NOMO-1 treated with DMSO at 0.1 percent for 48 hours (cell line): Measurements from ENCODE around the gene XK.
"Not testable (repeated sequence)": the region's sequence is repeated elsewhere in the genome, so short reads cannot be mapped to it uniquely, and the experiment has no call there.

Experiments
- DNase-seq: peaks from one replicate; lab custom pipeline; 2025; ENCODE audit not compliant: unreplicated experiment; lab: John Stamatoyannopoulos, UW

XK gene, protein sequence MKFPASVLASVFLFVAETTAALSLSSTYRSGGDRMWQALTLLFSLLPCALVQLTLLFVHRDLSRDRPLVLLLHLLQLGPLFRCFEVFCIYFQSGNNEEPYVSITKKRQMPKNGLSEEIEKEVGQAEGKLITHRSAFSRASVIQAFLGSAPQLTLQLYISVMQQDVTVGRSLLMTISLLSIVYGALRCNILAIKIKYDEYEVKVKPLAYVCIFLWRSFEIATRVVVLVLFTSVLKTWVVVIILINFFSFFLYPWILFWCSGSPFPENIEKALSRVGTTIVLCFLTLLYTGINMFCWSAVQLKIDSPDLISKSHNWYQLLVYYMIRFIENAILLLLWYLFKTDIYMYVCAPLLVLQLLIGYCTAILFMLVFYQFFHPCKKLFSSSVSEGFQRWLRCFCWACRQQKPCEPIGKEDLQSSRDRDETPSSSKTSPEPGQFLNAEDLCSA

DNA sequence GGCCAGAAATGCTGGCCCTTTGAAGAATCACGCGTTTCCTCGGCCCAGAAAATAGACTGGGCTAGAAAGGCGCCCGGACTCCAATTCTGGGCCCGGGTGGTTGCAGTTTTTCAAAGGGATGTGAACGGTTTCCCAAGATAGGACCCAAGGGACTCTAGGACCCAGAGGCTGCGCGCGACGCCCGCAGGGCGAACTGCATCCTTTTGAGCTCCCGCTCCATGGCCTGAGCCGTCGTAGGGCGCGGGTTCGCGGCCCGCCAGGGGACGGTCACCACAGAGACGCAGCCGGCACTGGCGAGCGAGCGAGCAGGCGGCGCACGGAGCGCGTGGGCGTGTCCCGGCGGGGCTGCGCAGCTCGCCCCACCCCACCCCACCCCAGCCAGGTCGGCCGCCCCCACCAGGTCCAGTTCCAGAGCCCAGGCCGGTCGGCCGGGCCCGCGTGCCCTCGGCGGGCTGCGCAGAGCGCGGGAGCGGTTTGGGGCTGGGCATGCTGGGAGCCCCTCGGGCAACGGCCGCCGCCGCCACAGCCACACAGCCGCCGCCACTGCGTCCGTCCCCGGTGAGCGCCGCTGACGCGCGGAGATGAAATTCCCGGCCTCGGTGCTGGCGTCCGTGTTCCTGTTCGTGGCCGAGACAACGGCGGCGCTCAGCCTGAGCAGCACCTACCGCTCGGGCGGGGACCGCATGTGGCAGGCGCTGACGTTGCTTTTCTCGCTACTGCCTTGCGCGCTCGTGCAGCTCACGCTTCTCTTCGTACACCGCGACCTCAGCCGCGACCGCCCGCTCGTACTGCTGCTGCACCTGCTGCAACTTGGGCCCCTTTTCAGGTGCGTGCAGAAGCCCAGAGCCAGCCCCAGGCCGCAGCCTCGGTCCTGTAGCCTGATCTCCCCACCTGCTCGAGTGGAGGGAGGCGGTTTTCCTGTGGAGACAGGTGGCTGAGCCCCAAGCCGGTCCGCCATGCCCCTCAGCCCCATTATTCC, at the start of gene XK:
Gene XK, plus strand, starts transcription at position 411 of the 979 bp plus-strand sequence. Its CDS starts 171 bp downstream, at position 582.
- DNase-seq: peak; percentile 16

DNA sequence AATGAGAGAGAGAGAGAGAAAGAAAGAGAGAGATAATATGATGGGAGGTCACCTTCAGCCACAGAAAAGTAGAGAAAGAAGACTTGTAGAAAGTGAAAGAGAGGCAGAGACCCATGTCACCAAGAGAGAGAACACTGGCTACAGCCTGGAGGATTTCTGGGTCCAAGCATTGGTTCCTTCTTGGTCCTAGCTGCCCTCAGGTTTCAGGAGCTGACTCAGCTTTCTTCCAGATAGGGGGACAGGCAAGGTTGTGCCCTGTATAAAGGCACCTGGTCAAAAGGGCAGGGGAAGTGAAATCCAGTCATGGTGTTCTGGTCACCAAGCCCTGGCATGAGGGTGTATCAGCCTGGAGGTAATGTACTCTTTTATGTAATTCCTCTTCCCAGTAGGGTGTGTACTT, 47.5 kb upstream of the XK start:
- DNase-seq: no peak

DNA sequence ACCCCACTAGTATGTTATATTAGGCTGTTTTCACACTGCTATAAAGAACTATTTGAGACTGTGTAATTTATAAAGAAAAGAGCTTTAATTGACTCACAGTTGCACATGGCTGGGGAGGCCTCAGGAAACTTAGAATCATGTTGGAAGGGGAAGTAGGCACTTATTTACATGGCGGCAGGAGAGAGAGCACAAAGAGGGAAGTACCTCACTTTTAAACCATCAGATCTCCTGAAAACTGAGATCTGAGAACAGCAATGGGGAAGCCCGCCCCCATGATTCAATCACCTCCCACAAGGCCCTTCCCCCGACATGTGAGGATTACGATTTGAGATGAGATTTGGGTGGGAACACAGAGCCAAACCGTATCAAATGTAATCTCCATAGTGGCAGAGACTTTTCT, 45.4 kb upstream of the XK start:
- DNase-seq: peak; percentile 66

DNA sequence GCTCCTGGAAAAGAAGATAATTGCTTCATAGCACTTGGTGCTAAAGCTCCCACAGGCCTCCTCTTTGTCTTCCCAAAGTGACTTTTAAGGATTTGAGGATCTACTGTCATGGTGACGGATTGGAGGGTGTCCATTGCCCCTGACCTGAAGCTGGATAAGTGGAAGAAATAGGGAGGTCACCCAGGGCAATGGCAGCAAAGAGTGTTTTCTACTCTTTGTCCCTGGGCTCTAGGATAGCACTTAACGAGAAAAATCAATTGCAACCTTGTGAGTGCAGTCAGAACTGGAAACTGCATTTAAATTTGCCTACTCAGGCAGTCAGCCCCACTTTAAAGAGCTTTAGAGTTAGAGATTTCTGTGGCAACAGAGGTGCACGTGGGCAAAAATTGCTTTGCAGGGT, 43.7 kb upstream of the XK start:
- no peak for DNase-seq

DNA sequence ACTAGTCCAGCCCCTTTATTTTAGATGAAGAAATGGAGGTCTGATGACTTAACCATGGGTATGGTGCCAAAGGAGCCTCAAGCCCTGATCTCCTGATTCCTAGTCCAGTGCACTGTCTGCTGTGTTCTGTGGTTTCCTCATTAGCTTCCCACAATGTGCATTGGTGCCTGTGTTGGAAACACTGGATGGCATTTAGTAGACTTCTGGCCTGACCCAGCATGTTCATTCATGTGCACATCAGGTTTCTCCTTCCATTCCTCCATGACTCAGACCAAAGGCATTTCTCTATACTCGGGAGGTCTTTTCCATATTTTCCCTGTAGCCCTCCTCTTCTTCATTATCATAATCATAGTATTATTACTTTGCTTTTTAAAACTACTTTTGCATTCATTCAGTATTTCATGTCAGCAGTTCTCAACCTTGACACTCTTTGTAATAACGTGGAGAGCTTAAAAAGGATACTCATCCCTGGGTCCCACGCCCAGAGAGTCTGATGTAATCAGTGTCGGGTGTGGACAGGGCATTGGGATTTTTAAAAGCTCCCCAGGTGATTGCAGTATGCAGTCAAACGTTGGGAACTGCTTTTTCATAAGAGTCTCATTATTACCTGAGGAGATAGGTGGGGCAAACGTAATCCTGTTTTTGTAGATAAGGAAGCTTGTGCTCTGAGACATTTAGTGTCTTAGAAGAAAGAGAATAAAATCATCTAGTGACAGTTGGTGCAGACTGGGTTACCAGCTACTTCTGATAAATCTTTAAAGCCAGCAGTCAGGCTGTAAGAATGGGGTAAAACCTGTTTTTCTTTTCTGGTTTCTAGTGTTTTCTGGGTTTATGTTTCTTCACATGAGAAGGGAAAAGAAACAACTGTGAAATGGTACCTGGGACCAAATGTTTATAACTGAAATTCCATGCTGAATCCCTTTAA, 40.9 kb upstream of the XK start:
- DNase-seq: no peak

DNA sequence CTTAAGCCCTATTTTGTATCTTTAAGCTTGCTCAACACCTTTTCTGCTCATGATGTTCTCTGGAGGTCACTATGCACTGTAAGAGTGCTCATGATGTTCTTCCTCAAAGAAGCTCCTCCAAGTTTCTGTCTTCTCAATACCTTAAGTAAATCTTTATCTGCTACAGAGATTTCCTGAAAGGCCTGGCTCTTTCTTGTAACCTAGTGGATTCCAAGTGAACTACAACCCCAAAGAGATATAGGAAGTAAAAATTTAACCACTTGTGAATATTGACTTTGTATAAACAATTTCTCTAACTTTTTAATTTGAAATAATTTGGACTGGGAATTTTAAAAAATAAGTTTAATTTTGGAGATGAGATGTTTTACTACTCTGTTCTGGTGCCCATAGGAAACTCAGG, 39.3 kb upstream of the XK start:
- DNase-seq: no peak

DNA sequence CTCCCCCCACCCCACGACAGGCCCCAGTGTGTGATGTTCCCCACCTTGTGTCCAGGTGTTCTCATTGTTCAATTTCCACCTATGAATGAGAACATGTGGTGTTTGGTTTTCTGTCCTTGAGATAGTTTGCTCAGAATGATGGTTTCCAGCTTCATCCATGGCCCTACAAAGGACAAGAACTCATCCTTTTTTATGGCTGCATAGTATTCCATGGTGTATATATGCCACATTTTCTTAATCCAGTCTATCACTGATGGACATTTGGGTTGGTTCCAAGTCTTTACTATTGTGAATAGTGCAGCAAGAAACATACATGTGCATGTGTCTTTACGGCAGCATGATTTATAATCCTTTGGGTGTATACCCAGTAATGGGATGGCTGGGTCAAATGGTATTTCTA, 34.7 kb upstream of the XK start:
- not testable (repeated sequence) for DNase-seq

DNA sequence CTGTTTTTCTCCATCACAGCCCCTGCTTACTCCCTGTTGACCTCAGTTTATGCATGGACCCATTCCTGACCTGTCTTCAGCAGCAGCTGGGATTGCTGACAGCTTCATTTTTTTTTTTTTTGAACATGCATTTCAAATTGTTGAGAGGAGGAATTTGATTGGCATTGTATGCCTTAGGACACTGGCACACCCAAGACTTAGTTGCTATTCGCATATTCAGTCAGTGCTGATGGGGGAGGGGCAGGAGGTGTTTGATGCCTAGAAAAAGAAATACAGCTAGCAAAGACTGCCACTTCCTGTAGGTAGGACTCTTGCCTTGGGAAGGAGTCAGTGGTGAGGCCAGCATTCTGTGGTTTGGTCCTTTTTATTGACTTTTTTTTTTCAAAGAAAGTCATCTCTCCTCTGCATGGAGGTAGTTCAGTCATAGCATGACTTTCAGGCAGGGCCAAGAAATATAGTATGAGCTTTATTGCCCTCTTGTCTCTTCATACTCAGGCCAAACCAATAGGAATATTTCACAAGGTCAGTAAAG, 33.6 kb upstream of the XK start:
- DNase-seq: no peak

DNA sequence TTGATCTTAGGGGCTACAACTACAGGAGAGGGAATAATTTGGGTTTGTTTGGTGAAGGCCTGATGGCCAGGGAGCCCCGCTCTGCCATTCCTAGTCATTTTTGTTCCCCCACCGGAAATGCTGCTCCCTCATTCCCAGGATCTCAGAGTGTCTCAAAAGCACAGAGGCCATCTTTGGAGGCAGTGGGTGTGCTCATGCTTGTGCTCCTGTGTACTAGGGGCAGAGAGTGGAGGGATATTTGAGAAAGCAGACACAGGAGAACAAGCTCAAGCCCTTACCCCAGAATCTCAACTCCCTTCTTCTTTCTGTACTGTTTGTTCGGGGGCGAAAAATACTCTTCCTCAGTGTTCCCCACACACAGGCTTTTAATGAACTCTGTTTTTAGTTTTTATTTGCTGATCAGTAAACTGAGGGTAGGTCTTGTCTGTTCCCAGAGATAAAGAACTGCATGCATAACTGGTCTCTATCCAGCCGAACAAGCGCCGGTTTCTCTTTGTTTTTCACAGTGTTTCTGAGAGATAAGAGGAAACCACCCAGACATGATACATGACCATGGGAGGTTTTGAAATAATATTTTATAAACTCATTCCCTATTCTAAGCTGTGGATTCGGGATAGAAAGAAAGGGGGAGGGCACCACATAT, 32.9 kb upstream of the XK start:
- DNase-seq: no peak

DNA sequence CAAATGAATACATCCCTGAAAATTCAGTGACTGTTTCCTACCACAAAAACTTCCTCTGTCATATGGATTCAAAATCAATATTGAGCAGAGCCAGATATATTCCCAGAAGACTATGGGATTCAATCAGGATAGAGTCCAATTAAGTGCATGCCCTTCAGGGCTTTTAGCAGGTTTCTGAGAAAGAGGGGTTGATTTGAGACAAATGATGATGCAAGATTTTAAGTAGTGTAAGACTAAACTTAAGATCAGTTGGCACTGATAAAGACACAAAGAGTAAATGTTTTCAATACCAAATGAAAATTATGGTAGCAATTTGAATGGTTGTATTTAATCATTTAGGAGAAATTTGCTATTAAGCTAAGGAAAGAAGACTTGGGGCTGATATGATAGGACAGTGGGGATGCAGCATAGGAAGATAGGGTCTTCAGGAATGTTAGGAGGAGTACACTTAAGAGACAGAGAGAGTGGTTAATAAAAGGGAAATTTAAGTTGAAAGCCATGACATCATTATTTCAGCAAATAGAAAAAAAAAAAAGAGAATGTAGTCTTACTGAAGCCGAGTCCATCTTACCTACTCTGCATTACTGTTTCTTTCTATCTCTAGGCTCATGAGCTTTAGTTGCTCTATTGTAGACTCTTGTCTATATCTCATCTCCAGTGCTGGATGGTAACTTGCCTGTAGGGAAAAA, 32.0 kb upstream of the XK start:
- DNase-seq: no peak

DNA sequence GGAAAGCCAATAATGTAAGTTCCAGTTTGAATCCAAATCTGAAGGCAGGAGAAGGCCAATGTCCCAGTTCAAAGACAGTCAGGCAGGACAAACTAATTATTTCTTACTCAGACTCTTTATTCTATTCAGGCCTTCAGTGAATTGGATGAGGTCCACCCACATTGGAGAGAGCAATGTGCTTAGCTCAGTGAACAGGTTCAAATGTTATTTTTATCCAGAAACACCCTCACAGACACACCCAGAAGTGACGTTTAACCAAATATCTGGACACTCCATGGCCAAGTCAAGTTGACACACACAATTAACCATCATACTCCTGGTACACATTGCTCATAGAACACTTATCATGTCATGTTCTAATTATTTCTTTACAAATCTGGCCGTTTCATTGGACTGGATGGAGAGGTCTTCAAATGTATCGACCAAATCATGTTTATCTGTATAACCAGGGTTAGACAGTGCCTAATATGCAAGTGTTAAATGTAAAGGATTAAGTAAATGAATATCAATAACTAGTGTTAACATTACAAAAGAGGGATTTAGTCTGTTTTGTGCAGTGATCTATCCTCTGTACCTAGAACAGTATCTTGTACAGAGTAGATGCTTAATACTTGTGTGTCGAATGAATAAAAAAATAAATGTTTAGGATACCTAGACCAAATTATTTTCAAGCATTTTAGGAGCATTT, 27.1 kb upstream of the XK start:
- DNase-seq: no peak

DNA sequence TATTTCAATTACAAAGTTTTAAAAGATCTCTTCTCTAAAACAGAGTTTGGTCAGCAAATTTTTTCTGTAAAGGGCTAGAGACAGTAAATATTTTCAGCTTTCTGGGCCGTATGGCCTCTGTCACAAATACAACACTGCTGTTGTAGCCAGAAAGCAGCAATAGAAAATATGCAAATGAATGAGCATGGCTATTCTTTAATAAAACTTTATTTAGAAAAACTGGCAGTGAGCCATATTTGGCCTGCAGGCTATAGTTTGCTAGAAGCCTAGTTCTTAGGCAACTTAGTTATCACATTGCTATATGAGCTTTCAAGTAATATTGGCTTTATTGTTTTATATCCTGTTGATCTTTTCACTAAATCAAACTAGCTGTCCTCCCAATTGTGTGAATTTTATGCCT, 26.5 kb upstream of the XK start:
- no peak for DNase-seq

DNA sequence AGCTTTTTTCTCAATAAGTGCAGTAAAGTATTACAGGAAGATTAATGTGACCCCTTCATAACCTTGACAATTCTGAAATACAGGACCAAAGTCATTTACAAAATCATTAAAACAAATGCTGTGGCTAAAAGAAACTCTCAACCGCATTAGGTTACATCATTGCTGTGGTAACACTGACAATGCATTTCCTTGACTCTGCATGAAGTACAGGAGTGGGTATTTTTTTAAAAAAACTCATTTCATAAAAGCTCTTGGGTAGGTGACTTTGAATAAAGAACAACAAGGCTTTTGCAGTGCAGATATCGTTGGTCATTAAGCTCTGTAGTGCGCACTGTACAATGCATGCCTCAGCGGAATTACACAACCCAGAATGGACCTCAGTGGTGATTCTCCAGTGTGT, 23.4 kb upstream of the XK start:
- DNase-seq: peak; percentile 68

DNA sequence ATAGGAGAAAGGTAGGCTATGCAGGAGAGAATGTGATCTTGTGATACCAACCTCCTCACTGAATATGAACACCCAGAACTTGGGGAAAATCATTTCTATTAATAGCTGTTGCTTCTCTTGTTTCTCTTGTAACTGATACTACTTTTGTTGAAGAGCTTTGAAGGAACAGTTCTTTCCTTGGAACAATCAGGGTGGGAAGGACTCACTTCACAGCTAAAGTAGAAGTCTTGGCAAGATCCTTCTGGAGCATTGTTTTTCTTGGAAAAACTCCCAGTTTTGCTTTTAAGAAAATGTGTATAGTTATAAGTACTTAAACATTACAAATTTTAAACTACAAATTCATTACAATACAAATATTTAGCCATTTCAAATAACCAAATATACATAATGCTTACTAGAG, 19.1 kb upstream of the XK start:
- DNase-seq: no peak

DNA sequence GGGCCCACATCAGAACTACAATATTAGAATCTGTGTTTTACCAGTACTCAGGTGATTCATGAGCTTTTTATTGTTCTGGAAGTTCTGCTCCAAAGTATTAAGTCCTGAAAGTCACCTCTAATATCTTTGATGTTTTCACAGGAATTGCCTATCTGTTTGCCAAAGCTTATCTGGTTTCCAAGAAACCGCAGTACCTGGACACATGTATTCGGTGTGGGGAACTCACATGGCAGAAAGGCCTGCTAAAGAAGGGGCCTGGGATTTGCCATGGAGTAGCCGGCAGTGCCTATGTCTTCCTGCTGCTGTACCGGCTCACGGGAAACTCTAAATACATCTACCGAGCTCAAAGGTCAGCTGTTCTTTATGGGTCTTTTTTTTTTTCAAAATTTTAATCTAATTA, 18.4 kb upstream of the XK start:
- DNase-seq: no peak

DNA sequence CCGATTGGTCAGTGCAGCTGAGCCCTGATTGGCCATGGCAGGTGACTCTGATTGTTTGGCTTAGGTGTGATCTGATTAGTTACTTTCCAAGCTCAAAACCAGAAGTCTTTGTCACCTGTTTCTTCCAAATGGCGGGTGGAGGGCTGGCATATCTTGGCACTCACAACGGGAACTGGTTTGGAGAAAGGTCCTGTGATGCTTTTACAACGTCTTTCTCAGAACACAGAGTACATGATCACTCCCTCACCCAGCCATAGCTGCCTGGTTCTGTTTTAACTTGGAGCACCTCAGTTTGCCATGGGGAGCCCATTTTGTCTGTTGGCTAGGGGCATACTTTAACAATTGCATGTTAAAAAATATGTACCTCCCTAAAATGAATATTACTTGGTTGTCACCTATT, 13.0 kb upstream of the XK start:
- no peak for DNase-seq

DNA sequence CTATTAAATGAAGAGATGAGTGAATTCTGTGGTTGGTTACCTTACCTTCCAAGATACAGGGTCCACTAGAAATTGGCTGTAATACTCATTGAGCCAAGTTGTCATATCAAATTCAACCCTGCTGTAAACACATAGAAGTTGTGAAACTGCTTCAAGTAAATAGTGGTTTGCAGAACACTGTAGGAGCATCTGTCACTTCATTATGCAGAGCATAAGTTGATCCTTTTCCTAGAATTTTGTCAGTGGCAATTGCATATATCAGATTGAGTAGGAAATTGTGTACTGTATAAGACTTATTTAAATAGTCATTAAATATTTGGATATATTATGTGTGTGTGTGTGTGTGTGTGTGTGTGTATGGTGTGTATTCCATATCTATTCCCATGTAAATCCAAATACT, 8.8 kb upstream of the XK start:
- DNase-seq: no peak

DNA sequence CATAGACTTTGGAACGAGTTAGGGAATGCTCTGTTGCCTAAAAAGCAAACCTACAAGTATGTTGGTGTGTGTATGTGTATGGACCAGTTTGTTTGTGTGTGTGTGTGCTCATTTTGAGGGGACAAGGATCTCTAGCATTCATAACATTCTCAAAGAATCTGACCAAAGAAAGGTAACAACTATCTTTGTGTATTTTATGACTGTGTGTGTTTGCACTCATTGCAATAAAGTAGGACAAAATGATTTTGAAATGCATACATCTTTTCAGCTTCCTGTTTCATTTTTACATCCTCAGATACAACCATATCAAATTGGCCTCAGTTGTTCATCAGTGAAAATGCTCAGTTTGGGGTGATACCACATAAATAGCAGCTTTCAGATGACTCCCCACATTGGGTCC, 8.3 kb upstream of the XK start:
- no peak for DNase-seq

DNA sequence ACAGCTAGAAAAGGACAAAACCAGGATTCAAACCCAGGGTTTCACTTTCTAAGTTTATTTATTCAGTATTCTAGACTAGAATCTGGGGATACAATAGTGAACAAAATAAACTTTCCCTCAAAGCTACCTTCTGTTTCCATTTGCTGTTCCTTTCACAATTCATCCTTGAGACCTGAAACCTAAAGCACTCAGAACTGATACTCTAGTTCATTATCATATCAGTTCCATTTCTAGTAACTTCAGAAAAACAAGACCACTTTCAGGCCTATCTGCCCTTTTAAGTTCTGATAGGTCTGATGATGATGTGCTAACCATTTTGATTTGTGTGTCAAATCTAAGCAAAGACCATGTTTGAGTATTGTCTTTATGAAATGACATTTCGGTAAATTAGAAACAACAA, 7.8 kb upstream of the XK start:
- DNase-seq: no peak
